Right lobe of liver (tissue), 6 donors: ENCODE measurements around the gene IFNA7. TPM values are rescaled to one million over a fixed set of nuclear protein-coding genes. Genes with fewer than 3 reads are reported as not detected.

ENCODE experiments used
- ATAC-seq, 4 donors: fragments of 200-7000 bp; cut with Tn5 transposase; one replicate each; pipeline ENCODE4 v1.9.1; 2020; ENCODE audit warnings: mild to moderate bottlenecking in 4 of 4, moderate library complexity in 4 of 4
- DNase-seq, 3 donors: peaks; one replicate each; pipeline ENCODE4 v3.0.0-alpha.2; 2020
- H3K27ac ChIP-seq, 3 donors: fragments of 200-600 bp; one replicate each; pipeline ENCODE4 v1.8.0; 2022
- H3K27me3 ChIP-seq, 2 donors: fragments of 200-600 bp; one replicate each; pipeline ENCODE4 v1.8.0; 2022
- H3K36me3 ChIP-seq, 4 donors: fragments of 200-600 bp; sonication (generic) in 1 of 4; one replicate each; pipeline versions ENCODE4 v1.5.1 to v1.8.0; 2017 to 2022; ENCODE audit warnings: control low read depth in 1 of 4
- H3K4me1 ChIP-seq, 4 donors: fragments of 200-600 bp; sonication (generic) in 1 of 4; one replicate each; pipeline versions ENCODE4 v1.5.1 to v1.8.0; 2017 to 2022; ENCODE audit warnings: control low read depth in 1 of 4
- H3K4me3 ChIP-seq, 3 donors: fragments of 200-600 bp; one replicate each; pipeline ENCODE4 v1.8.0; 2022
- H3K9me3 ChIP-seq, 4 donors: fragments of 200-600 bp; sonication (generic) in 1 of 4; one replicate each; pipeline versions ENCODE4 v1.5.1 to v1.8.0; 2017 to 2022; ENCODE audit warnings: control low read depth in 1 of 4
- POLR2A ChIP-seq: fragments of 450-650 bp; IDR thresholded peaks from one replicate; pipeline ENCODE4 v1.6.1; 2017; ENCODE audit warnings: antibody characterized with exemption, mild to moderate bottlenecking
- WGBS: methylation state at CpG from one replicate; pipeline ENCODE4 v1.1.6; 2018; ENCODE audit warnings: low coverage, low lambda C conversion rate; ENCODE audit not compliant: insufficient coverage; ENCODE audit errors: missing lambda C conversion rate; 5-methylcytosine and 5-hydroxymethylcytosine counted together
- intact Hi-C, 2 donors: fragments of 100-400 bp; cut with DNase I; formaldehyde crosslinking; loops; one replicate each; pipeline versions ENCODE4 v1.11.2 to v1.14.1; 2022
- small RNA-seq, 2 experiments: library from RNA; depleted of rRNA; stranded (forward); fragments of <200 nt; gene quantifications; one replicate each; pipeline ENCODE3, GENCODE V24; 2016
- total RNA-seq, 6 experiments: library from RNA; depleted of rRNA in 2 of 6; stranded (reverse); fragments of >200 nt in 2 of 6; fragmentation: NEBNext Ultra II Directional in 3 of 6; extraction: Animal tissue kit (Norgen Biotek cat#: 25700) in 3 of 6; gene quantifications; one replicate each; pipeline versions ENCODE4 v1.1.0 to v1.2.4, GENCODE V29; 2016 to 2023
- TF ChIP-seq, protein P1 (sequence below), 4 donors: fragments of 200-600 bp in 3 of 4; fragments of 450-650 bp in 1 of 4; IDR thresholded peaks; one replicate each; pipeline versions ENCODE4 v1.5.1 to v1.8.0; 2016 to 2022; ENCODE audit warnings: antibody characterized with exemption in 4 of 4, mild to moderate bottlenecking in 2 of 4
- donor health status: DM: no; HTN: yes; CAD: no.
- donor health status: DM: no; HTN: no; CAD: no.
- donor health status: DM: no; HTN: no; CAD: no.
- donor health status: DM: no; HTN: yes; CAD: no.
- donor health status: DM: no; HTN: yes; CAD: no.

IFNA7 gene
- total RNA-seq, 6 experiments from 2014 or later, result not detected

DNA sequence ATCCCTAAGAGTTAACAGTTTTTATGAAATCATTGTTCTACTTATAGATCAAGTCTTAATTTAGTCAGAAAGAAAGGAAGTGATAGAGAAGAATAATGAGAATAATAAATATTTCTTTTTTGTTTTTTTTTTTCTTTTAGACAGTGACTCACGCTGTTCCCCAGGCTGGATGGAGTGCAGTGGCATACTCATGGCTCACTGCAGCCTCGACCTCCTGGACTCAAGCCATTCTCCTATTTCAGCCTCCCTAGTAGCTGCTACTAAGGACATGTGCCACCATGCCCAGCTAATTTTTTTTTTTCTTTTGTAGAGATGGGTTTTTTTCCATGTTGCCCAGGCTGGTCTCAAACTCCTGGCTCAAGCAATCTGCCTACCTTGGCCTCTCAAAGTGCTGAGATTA lies 46.5 kb downstream of the IFNA7 start:
- no peak for ATAC-seq
- 36% methylated on average over 2 of the region's 2 CpGs for WGBS

DNA sequence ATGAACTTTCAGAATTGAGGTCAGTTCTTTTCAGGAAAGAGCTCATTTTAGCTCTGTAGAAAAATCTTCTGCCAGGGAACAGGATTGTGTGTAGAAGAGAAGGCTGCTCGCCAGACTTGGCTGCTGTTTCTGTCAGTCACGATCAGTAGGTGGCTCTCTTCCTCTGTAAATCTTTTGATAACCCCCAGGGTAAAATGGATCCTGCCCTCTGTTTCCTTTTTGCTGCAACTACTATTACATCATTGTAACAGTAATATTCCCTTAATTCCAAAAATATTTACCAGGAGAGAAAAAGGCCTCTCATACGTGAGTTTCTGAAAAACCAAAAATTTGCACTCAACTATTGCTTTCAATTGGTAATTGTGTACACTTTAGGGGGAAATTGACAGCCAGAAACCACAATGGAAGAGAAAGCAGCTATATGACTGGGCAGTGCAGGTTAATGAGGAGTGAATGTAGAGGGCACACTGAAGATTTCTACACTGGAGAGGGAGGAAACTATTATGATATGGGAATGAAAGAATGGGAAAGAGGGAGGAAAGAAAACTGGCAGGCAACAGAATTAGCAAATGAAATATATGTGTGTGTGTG lies 47.9 kb downstream of the IFNA7 start:
- H3K4me1 ChIP-seq, result no peaks in the 10 kb centered on the region
- DNase-seq, result no peak
- no peak overlapping the region for H3K27ac ChIP-seq
- 0% methylated on average over 3 of the region's 3 CpGs for WGBS
- TF ChIP-seq, protein P1, sequence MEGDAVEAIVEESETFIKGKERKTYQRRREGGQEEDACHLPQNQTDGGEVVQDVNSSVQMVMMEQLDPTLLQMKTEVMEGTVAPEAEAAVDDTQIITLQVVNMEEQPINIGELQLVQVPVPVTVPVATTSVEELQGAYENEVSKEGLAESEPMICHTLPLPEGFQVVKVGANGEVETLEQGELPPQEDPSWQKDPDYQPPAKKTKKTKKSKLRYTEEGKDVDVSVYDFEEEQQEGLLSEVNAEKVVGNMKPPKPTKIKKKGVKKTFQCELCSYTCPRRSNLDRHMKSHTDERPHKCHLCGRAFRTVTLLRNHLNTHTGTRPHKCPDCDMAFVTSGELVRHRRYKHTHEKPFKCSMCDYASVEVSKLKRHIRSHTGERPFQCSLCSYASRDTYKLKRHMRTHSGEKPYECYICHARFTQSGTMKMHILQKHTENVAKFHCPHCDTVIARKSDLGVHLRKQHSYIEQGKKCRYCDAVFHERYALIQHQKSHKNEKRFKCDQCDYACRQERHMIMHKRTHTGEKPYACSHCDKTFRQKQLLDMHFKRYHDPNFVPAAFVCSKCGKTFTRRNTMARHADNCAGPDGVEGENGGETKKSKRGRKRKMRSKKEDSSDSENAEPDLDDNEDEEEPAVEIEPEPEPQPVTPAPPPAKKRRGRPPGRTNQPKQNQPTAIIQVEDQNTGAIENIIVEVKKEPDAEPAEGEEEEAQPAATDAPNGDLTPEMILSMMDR (IDR thresholded peaks at IDR 0.05), result peak in 2 of 4 donors; percentile 11 to 13
- no peak for TF ChIP-seq POLR2A
- no peaks in the 10 kb centered on the region for H3K27me3 ChIP-seq
- no peak overlapping the region for H3K4me3 ChIP-seq
- intact Hi-C loops, result no loop called here
- H3K9me3 ChIP-seq, result no peaks in the 10 kb centered on the region
- no peaks in the 10 kb centered on the region for H3K36me3 ChIP-seq
- peak; percentile 47 to 73 (median 56) for ATAC-seq

More for the DNA sequence above, 46.5 kb downstream of the IFNA7 start:
- no peaks in the 10 kb centered on the region for H3K27me3 ChIP-seq
- TF ChIP-seq, protein P1 (IDR thresholded peaks at IDR 0.05), result no peak
- no peaks in the 10 kb centered on the region for H3K9me3 ChIP-seq
- H3K36me3 ChIP-seq, result no peaks in the 10 kb centered on the region
- intact Hi-C loops, result no loop called here
- no peaks in the 10 kb centered on the region for H3K4me1 ChIP-seq
- H3K27ac ChIP-seq, result no peak overlapping the region
- DNase-seq, result no peak
- no peak overlapping the region for H3K4me3 ChIP-seq

- no peaks in the 10 kb centered on the region for H3K36me3 ChIP-seq
- no peaks in the 10 kb centered on the region for H3K4me1 ChIP-seq
- peak; percentile 14 to 28 (median 20) for ATAC-seq
- no peak overlapping the region for H3K4me3 ChIP-seq
- 11% methylated on average over 3 of the region's 3 CpGs for WGBS
- H3K9me3 ChIP-seq, result no peaks in the 10 kb centered on the region
- TF ChIP-seq POLR2A, result no peak
- TF ChIP-seq, protein P1 (IDR thresholded peaks at IDR 0.05), result no peak
- H3K27ac ChIP-seq, result no peak overlapping the region
- no peaks in the 10 kb centered on the region for H3K27me3 ChIP-seq
- DNase-seq, result no peak
- intact Hi-C loops, result no loop called here
These were observed 48.5 kb downstream of the IFNA7 start for GRCh38 chr9:21153336-21154017.

Small RNA genes within 50 kb of the gene (small RNA-seq; reads per million reads assigned to genes)
- 0 reads per million in 2 experiments for gene RF00019

Other genes starting within 250 kb of the IFNA7 start
- 1 to 10 TPM in 1 of 6 experiments, under 1 TPM in 5; 0.13 to 1.2 (median 0.54) TPM for gene HACD4, start 170.6 kb downstream of the IFNA7 start, total RNA-seq
- not detected for gene IFNB1, start 124.3 kb downstream of the IFNA7 start, total RNA-seq
- not detected for gene IFNW1, start 60.4 kb downstream of the IFNA7 start, total RNA-seq
- gene IFNA21, start 35.5 kb downstream of the IFNA7 start, total RNA-seq, result not detected
- not detected for gene IFNA4, start 14.6 kb downstream of the IFNA7 start, total RNA-seq
- not detected for gene IFNA10, start 4.9 kb upstream of the IFNA7 start, total RNA-seq
- gene IFNA16, start 15.1 kb upstream of the IFNA7 start, total RNA-seq, result not detected
- not detected for gene IFNA17, start 26.0 kb upstream of the IFNA7 start, total RNA-seq
- not detected for gene IFNA14, start 37.8 kb upstream of the IFNA7 start, total RNA-seq
- not detected for gene IFNA5, start 103.1 kb upstream of the IFNA7 start, total RNA-seq
- gene KLHL9, start 133.2 kb upstream of the IFNA7 start, total RNA-seq, result 10 to 100 TPM in 2 of 6 experiments, 1 to 10 TPM in 4; 5.9 to 11.7 (median 8.7) TPM
- not detected for gene IFNA6, start 148.7 kb upstream of the IFNA7 start, total RNA-seq
- not detected for gene IFNA13, start 165.9 kb upstream of the IFNA7 start, total RNA-seq
- not detected for gene IFNA2, start 183.2 kb upstream of the IFNA7 start, total RNA-seq
- not detected for gene IFNA8, start 206.9 kb upstream of the IFNA7 start, total RNA-seq
- not detected for gene IFNA1, start 238.2 kb upstream of the IFNA7 start, total RNA-seq